Measurements from ENCODE around the gene POU2F3.

The POU2F3 gene

DNA sequence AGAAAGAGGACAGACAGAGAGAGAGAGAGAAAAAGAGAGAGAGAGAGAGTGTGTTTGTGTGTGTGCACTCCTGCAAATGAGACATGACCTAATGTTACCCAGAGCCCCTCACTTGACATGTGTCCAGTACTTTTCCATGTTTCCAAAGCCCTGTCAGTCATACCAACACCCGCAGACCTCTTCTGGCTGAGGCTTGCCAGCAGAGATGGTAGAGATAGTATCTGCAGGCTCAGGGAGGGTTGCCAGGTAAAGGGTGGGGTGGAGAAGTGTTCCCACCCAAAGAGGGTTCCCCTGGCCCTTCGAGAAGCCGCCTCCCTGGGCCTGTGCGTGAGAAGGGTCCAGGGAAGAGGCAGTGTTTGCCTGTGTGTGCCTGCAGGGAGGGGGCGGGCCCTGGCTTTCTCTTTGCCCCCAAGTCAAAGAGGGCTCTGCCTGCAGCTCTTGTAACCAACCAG, 40.7 kb downstream of the POU2F3 start:
- H3F3A ChIP-seq (ENCODE audit: insufficient read depth, low read length): no peaks in the 10 kb centered on the region
- H3K9ac ChIP-seq (ENCODE audit: low read length): no peak overlapping the region
- H3K27ac ChIP-seq (ENCODE audit: low read depth, low read length, poor library complexity, severe bottlenecking): no peak overlapping the region
- H3K27me3 ChIP-seq (ENCODE audit: insufficient read depth, low read length): no peaks in the 10 kb centered on the region
- no peak overlapping the region for H3K4me2 ChIP-seq (ENCODE audit: low read length)
- H3K9me3 ChIP-seq (ENCODE audit: low read length): no peaks in the 10 kb centered on the region
- no peak overlapping the region for H2AFZ ChIP-seq (ENCODE audit: low read length)
- no peaks in the 10 kb centered on the region for H4K20me1 ChIP-seq (ENCODE audit: insufficient read depth, low read length)
- no peaks in the 10 kb centered on the region for H3K4me1 ChIP-seq (ENCODE audit: insufficient read depth, low read length, severe bottlenecking)
- no peaks in the 10 kb centered on the region for H3K36me3 ChIP-seq (ENCODE audit: insufficient read depth, low read length)
- H3K4me3 ChIP-seq (ENCODE audit: low read depth, low read length, poor library complexity, severe bottlenecking): no peak overlapping the region
- no peaks in the 10 kb centered on the region for H3K79me2 ChIP-seq (ENCODE audit: insufficient read depth, low read length)
- no peak for TF ChIP-seq EZH2 (IDR thresholded peaks at IDR 0.05; ENCODE audit: borderline replicate concordance, low read length)
- TF ChIP-seq, protein P1, sequence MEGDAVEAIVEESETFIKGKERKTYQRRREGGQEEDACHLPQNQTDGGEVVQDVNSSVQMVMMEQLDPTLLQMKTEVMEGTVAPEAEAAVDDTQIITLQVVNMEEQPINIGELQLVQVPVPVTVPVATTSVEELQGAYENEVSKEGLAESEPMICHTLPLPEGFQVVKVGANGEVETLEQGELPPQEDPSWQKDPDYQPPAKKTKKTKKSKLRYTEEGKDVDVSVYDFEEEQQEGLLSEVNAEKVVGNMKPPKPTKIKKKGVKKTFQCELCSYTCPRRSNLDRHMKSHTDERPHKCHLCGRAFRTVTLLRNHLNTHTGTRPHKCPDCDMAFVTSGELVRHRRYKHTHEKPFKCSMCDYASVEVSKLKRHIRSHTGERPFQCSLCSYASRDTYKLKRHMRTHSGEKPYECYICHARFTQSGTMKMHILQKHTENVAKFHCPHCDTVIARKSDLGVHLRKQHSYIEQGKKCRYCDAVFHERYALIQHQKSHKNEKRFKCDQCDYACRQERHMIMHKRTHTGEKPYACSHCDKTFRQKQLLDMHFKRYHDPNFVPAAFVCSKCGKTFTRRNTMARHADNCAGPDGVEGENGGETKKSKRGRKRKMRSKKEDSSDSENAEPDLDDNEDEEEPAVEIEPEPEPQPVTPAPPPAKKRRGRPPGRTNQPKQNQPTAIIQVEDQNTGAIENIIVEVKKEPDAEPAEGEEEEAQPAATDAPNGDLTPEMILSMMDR (IDR thresholded peaks at IDR 0.05; ENCODE audit: low read length): no peak
- H3K9me2 ChIP-seq (ENCODE audit: low read depth, low read length): no peaks in the 10 kb centered on the region

DNA sequence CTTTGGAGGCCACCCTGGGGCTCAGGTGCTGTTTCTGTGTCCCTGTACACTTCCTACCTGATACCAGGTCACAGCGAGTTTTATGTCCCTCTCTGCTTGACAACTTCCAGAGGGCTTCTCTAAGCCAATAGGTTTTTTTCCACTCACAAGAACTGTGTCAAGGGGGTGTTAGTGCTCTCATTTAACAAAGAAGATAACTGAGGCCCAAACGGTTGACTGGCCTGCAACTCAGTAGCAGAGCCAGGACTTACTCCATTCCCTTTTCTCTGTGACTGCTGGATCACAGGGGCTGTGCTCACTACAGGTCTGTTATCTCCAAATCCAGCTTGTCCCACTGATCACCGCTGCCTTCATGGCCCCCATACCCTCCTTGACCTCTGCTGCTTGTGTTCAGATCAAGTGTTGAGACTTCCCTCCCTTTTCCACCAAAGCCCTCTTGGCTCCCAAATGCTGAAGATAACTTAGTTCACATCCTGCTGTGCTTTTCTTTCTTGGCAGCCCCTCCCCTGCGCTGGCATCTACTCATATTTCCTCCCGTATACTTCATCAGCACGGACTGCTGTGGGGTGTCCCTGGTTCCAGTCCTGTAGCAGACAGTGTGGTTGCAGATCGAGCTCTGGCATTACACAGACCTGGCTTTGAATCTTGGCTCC, 41.3 kb downstream of the POU2F3 start:
- Histone ChIP-seq H3K4me3 (ENCODE audit: low read depth, low read length, poor library complexity, severe bottlenecking) (no peak overlapping the region), H3K9me2 (ENCODE audit: low read depth, low read length) (no peaks in the 10 kb centered on the region), H3K27ac (ENCODE audit: low read depth, low read length, poor library complexity, severe bottlenecking) (no peak overlapping the region), H3K4me2 (ENCODE audit: low read length) (no peak overlapping the region), H3K27me3 (ENCODE audit: insufficient read depth, low read length) (no peaks in the 10 kb centered on the region), H3K9me3 (ENCODE audit: low read length) (no peaks in the 10 kb centered on the region), H3K36me3 (ENCODE audit: insufficient read depth, low read length) (no peaks in the 10 kb centered on the region), H3K79me2 (ENCODE audit: insufficient read depth, low read length) (no peaks in the 10 kb centered on the region), H3F3A (ENCODE audit: insufficient read depth, low read length) (no peaks in the 10 kb centered on the region), H2AFZ (ENCODE audit: low read length) (no peak overlapping the region), H3K4me1 (ENCODE audit: insufficient read depth, low read length, severe bottlenecking) (no peaks in the 10 kb centered on the region), H3K9ac (ENCODE audit: low read length) (no peak overlapping the region), H4K20me1 (ENCODE audit: insufficient read depth, low read length) (no peaks in the 10 kb centered on the region)
- TF ChIP-seq, protein P1 (IDR thresholded peaks at IDR 0.05; ENCODE audit: low read length): no peak
- no peak for TF ChIP-seq EZH2 (IDR thresholded peaks at IDR 0.05; ENCODE audit: borderline replicate concordance, low read length)

GRCh38 chr11:120283124-120283523, 43.2 kb downstream of the POU2F3 start:
- no peaks in the 10 kb centered on the region for H4K20me1 ChIP-seq (ENCODE audit: insufficient read depth, low read length)
- no peak overlapping the region for H3K27ac ChIP-seq (ENCODE audit: low read depth, low read length, poor library complexity, severe bottlenecking)
- H3K9me3 ChIP-seq (ENCODE audit: low read length): no peaks in the 10 kb centered on the region
- no peaks in the 10 kb centered on the region for H3K9me2 ChIP-seq (ENCODE audit: low read depth, low read length)
- H3K27me3 ChIP-seq (ENCODE audit: insufficient read depth, low read length): no peaks in the 10 kb centered on the region
- no peak overlapping the region for H3K4me2 ChIP-seq (ENCODE audit: low read length)
- H2AFZ ChIP-seq (ENCODE audit: low read length): no peak overlapping the region
- H3F3A ChIP-seq (ENCODE audit: insufficient read depth, low read length): no peaks in the 10 kb centered on the region
- no peak overlapping the region for H3K9ac ChIP-seq (ENCODE audit: low read length)
- H3K79me2 ChIP-seq (ENCODE audit: insufficient read depth, low read length): no peaks in the 10 kb centered on the region
- no peak overlapping the region for H3K4me3 ChIP-seq (ENCODE audit: low read depth, low read length, poor library complexity, severe bottlenecking)
- H3K36me3 ChIP-seq (ENCODE audit: insufficient read depth, low read length): no peaks in the 10 kb centered on the region
- no peaks in the 10 kb centered on the region for H3K4me1 ChIP-seq (ENCODE audit: insufficient read depth, low read length, severe bottlenecking)
- TF ChIP-seq EZH2 (IDR thresholded peaks at IDR 0.05; ENCODE audit: borderline replicate concordance, low read length): no peak
- TF ChIP-seq, protein P1 (IDR thresholded peaks at IDR 0.05; ENCODE audit: low read length): no peak

Data from OCI-LY1 (cell line).